Measurements from ENCODE around the gene CHEK1. TPM values are rescaled to one million over a fixed set of nuclear protein-coding genes. Genes with fewer than 3 reads are reported as not detected.
A peak's percentile ranks its signal among the peaks of the same experiment; 100 is the strongest.

The CHEK1 gene
- total and polyA plus RNA-seq, 9 of the 15 experiments (the other 6 are each of a cell fraction or from before 2014, with no cell fraction given): 62.6 to 108 (median 87.5) TPM

DNA sequence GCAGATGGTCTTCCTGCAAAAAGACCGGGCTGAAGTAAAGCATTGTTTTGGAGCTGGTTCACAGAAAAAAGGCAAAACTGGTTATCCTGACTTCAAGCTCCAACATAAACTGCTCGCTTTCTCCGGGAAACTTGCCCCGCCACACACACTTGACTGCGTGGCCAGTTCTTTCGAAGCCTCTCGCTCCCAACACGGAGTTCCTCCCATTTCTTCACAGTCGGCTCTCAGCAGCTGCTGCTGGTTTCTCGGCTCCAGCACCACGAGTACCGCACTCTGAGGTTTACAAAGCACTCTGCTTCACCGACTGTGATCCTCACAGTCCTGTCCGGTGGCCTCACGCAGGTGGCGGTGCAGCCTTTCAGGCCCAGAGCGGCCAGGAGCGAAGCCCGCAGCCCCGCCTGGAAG is 264 bp downstream of the CHEK1 start:
- Histone ChIP-seq H3K4me1 (replicated peaks in 1 of 2; ENCODE audit: control insufficient read depth in 2 of 2, insufficient read depth in 2 of 2, low read length in 2 of 2) (peaks cover 9 to 10% of the 10 kb centered on the region in 2 experiments), H2AFZ (ENCODE audit: low read depth, low read length) (peak overlapping the region; percentile 94), H3K27ac (ENCODE audit: extremely low read depth, low read depth, low read length) (peak overlapping the region; percentile 93), H3K9ac (ENCODE audit: insufficient read depth in 1 of 2, low read depth in 2 of 2, low read length in 2 of 2) (peak overlapping the region; percentile 93 to 96), H4K20me1 (replicated peaks; ENCODE audit: control insufficient read depth, insufficient read depth, low read length) (no peaks in the 10 kb centered on the region), H3K4me3 (peak overlapping the region; percentile 80), H3K9me3 (replicated peaks; ENCODE audit: control insufficient read depth, insufficient read depth, low read depth, low read length) (no peaks in the 10 kb centered on the region), H3K79me2 (ENCODE audit: control insufficient read depth, insufficient read depth, low read length) (peaks cover 48% of the 10 kb centered on the region), H3K9me1 (ENCODE audit: control insufficient read depth, insufficient read depth, low read length) (no peaks in the 10 kb centered on the region), H3K27me3 (ENCODE audit: control insufficient read depth in 2 of 2, insufficient read depth in 2 of 2, low read length in 2 of 2) (no peaks in the 10 kb centered on the region), H3K36me3 (ENCODE audit: control insufficient read depth, insufficient read depth, low read length) (peaks cover 62% of the 10 kb centered on the region), H3K4me2 (ENCODE audit: insufficient read depth, low read length) (peak overlapping the region; percentile 98)
- WGBS (ENCODE audit: insufficient coverage, low coverage, missing lambda C conversion rate): 1% methylated on average over 20 of the region's 20 CpGs
- no peak for ATAC-seq
- ChIA-PET CTCF (ENCODE audit: low intra/inter-chr PET ratio) (no interaction called here), POLR2A (interaction anchor here (0.7 to 3.6 kb wide), 10 partner anchors 8 to 536 kb away, joined by 4 to 13 read pairs (median 6); partner anchors contain the start of genes EI24 and STT3A)
- intact Hi-C loops (cut with micrococcal nuclease): loop anchor here (5.0 kb wide), 4 partner anchors 33 to 247 kb away; partner anchors contain the start of gene STT3A
- BruUV-seq (replicated peaks): TSS peak; percentile 96
- no peak for DNase-seq (ENCODE audit: extremely low read depth in 1 of 4, low spot score in 3 of 4)
- FAIRE-seq: peak; percentile 37
- in situ Hi-C loops (cut with MboI): no loop called here
- TF ChIP-seq ZNF324 (CRISPR knock-in tag; IDR thresholded peaks at IDR 0.05): no peak
- no peak for TF ChIP-seq ZNF239 (CRISPR knock-in tag; IDR thresholded peaks at IDR 0.05)
- TF ChIP-seq KLF16 (IDR thresholded peaks at IDR 0.05): no peak
- no peak for TF ChIP-seq SRSF3 (IDR thresholded peaks at IDR 0.05; ENCODE audit: insufficient read depth, low read length)
- TF ChIP-seq ZNF347 (CRISPR knock-in tag; IDR thresholded peaks at IDR 0.05; ENCODE audit: low read depth): no peak
- TF ChIP-seq HDGF (IDR thresholded peaks at IDR 0.05): no peak
- TF ChIP-seq FOXO4 (CRISPR knock-in tag; IDR thresholded peaks at IDR 0.05): no peak
- TF ChIP-seq GTF2A2 (tag; IDR thresholded peaks at IDR 0.05): no peak
- TF ChIP-seq DMBX1 (CRISPR knock-in tag; IDR thresholded peaks at IDR 0.05; ENCODE audit: borderline replicate concordance): peak; percentile 44; the same call in 1 of the 2 replicates
- no peak for TF ChIP-seq PHTF2 (CRISPR knock-in tag; IDR thresholded peaks at IDR 0.05)
- no peak for TF ChIP-seq KLF1 (tag; IDR thresholded peaks at IDR 0.05)
- TF ChIP-seq RBM17 (IDR thresholded peaks at IDR 0.05; ENCODE audit: borderline replicate concordance, low read depth, low read length): no peak
- TF ChIP-seq DIDO1 (tag; IDR thresholded peaks at IDR 0.05; ENCODE audit: low read depth): peak; percentile 17; the same call in 1 of the 2 replicates
- no peak for TF ChIP-seq ADNP (tag; IDR thresholded peaks at IDR 0.05)
- TF ChIP-seq ZNF311 (CRISPR knock-in tag; IDR thresholded peaks at IDR 0.05): 0 out of 2 replicates have a peak, but pooled peaks have one; percentile 12
- TF ChIP-seq, protein P1, sequence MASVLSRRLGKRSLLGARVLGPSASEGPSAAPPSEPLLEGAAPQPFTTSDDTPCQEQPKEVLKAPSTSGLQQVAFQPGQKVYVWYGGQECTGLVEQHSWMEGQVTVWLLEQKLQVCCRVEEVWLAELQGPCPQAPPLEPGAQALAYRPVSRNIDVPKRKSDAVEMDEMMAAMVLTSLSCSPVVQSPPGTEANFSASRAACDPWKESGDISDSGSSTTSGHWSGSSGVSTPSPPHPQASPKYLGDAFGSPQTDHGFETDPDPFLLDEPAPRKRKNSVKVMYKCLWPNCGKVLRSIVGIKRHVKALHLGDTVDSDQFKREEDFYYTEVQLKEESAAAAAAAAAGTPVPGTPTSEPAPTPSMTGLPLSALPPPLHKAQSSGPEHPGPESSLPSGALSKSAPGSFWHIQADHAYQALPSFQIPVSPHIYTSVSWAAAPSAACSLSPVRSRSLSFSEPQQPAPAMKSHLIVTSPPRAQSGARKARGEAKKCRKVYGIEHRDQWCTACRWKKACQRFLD (CRISPR knock-in tag; IDR thresholded peaks at IDR 0.05): 0 out of 2 replicates have a peak, but pooled peaks have one; percentile 52
- no peak for TF ChIP-seq TCF7L2 (IDR thresholded peaks at IDR 0.05; ENCODE audit: low read depth, low read length)
- TF ChIP-seq ZNF551 (CRISPR knock-in tag; IDR thresholded peaks at IDR 0.05): no peak
- TF ChIP-seq, protein P2, sequence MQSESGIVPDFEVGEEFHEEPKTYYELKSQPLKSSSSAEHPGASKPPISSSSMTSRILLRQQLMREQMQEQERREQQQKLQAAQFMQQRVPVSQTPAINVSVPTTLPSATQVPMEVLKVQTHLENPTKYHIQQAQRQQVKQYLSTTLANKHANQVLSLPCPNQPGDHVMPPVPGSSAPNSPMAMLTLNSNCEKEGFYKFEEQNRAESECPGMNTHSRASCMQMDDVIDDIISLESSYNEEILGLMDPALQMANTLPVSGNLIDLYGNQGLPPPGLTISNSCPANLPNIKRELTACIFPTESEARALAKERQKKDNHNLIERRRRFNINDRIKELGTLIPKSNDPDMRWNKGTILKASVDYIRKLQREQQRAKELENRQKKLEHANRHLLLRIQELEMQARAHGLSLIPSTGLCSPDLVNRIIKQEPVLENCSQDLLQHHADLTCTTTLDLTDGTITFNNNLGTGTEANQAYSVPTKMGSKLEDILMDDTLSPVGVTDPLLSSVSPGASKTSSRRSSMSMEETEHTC (IDR thresholded peaks at IDR 0.05): no peak
- no peak for TF ChIP-seq BACH1 (tag; IDR thresholded peaks at IDR 0.05)
- no peak for TF ChIP-seq THAP7 (CRISPR knock-in tag; IDR thresholded peaks at IDR 0.05)
